Dedifferentiated amniotic fluid mesenchymal stem cell (primary cell): ENCODE results near the gene GLP2R.
"Not testable (repeated sequence)": the region's sequence is repeated elsewhere in the genome, so short reads cannot be mapped to it uniquely, and the experiment has no call there.

Experiments used
- DNase-seq: peaks from one replicate; pipeline ENCODE4 v3.0.0-alpha.2; 2016; ENCODE audit errors: extremely low spot score

Gene GLP2R

DNA sequence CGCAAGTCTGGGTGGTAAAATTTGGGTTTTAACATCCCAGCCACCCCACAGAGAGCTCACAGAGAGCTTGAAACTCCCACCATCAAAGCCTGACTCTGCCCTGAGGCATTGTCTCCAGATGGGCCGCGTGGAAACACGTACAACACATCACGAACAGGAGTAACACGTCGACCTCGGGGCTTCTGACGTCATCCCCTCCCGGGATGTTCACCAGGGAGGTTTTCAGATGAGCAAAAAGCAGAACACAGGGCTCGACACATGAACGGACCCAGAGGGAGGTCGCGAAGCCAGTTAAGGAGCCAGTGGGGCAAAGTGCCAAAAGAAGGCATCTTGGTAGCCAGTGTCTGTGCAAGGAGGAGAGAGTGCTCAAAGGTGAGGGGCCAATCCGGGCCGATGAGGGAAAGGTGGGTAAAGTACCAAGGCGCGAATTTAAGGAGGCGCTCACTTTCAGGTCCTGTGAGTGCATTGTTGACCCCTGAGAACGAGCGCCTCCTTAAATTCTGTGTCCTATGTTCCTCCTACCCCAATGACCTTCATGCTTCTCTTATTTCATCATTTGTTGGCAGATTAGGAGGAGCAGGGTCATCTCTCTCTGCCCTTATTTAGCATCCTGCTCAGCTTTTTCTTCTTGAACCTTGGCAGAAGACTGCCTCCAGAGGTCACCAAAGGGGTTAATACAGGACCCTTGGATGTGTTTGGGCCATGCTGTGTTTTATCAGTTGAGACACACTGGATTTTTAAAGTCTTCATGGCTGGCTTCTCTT, 73.7 kb downstream of the GLP2R start:
- DNase-seq, result no peak

DNA sequence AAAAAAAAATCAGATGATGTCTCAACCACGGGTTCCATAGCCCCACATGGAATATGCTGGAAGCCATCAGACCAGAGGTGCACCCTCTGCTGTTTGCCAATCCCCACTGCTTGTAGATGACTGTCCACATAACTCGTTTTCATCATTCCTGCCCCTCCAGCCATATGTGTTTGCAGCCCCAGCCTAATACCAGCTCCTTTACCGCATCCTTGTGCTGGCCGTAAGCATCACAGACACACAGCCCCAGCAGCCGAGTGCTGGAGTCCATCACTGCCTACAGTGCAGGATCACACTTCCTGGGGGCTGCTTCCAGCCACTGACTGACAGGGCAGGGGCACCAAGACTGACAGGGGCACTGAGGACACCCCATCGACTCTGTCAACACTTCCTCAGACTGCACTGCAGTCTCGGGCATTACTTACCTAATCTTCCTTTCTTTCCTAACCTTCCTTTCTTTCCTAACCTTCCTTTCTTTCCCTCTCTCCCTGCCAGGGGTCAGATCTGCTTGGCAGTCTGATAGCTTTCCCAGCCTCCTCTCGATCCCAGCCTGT, 74.4 kb downstream of the GLP2R start:
- DNase-seq, result no peak

DNA sequence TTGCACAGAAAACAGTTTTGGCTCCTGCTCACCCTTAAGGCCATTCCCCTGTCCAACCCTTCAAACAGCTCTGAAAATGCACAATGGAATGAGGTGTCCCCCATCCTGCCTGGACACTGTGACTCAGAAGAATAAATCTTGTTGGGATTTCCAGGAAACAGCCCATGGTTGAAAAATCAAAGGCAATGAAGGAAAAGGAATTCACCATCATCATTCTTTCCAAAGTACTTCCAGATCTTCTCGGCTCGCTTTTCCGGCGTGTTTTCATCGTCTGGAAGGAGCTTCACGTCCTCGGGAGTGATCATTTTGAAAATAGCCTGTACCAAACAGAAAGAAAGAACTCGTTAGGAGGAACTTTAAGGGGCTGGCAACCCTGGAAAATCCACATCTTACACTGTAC, 75.1 kb downstream of the GLP2R start:
- peak; percentile 36 for DNase-seq

DNA sequence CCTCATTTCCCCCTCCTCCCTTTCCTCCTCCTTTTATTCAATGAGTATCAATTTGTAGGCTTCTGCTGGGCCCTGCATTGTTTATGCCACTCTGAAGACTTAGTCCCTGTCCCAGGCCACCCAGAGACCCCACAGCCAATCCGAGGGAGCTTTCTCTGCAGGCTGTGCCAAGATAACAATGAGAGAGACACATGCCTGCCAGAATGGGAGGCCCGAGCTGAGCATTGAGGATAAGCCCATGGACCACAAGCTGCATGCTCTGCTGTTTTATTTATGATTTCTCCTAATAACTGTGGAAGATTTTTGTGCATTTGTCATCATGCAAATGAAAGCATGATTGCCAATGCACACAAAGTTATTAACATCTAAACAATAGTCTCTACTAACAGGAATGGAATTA, 76.4 kb downstream of the GLP2R start:
- no peak for DNase-seq

DNA sequence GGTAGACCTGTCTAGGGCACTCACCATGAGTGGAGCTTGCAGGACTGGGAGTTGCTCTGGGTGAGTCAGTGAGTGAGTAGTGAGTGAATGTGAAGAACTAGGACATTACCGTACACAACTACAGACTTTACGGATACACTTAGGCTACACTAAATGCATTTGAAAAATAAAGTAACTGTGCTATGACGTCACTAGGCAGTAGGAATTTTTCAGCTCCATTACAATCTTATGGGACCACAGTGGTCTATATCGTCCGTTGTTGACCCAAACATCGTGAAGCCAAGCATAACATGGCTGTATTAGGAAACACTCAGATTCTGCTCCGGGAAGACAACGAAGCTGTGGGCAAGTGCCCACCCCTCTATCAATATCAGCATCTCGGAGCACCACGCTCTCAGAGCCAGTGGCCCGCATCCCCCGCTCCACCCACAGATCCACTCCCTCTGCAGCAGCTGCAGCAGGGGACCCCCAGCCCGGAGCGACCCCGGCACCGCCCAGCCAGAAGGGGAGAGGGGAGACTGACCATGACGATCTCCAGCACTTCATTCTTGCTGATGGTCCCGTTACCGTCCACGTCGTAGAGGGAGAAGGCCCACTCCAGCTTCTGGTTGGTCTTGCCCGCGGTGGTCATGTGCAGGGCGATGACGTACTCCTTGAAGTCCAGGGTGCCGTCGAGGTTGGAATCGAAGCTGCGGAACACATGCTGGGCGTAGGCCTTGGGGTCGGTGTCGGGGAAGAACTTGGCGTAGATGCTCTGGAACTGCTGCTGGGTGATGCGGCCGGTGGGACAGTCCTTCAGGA, 78.8 kb downstream of the GLP2R start:
- DNase-seq, result no peak

DNA sequence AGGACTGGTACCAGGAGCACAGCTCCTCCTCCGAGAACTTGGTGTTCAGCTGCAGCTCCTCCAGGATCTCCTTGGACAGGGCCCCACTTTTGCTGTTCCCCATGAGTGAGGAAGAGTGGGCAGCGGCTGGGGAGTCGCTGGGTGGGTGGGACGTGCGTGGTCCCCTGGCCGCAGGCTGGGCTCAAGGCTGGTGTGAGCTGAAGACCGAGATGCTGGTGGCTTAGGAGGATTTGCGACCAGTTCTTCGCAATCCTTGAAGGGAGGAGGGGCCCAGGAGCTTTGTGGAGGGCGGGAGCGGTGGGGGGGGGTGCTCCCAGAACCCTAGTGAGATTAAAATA, 79.3 kb downstream of the GLP2R start, which contains the start of gene RCVRN:
Gene RCVRN (minus strand): TSS at position 194 of the 338 bp plus-strand sequence. CDS start 91 bp downstream, at position 103.
- no peak for DNase-seq

DNA sequence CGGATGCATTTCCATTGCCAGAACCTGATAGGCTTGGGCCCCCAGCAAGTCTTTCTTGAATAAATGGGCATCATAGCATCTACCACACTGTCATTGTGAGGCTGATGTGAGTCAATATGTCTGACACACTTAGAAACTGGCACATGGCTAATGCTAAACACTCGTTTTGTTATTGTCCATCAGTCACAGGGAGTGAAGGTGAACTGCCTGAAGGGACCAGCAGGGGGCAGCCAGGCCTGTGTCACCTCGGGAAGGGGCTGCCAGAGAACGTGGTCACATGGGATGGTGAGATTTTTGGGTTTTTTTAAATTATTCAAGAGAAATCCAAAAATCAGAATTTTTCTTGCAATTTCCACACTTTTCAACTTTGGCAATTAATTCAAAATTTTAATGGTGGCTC, 80.2 kb downstream of the GLP2R start:
- no peak for DNase-seq

DNA sequence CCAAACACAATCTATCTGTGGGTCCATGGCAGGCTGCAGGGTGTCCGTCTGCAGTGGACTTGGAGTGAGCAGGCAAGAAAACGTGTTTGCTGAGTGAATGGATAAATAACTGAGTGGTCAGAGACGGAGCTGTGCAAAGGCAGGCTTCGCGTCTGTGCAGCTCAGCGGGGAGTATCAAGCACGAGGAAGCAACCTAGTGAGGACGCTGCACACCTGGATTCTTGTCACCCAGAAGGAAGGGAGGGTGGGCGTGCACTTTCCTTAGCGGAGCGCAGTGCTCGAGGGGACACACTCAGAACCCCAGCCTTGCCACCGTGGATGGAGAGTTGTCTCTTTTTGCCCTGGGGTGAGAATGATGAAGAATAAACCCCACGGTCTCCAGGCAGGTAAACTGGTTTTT, 80.9 kb downstream of the GLP2R start:
- no peak for DNase-seq

DNA sequence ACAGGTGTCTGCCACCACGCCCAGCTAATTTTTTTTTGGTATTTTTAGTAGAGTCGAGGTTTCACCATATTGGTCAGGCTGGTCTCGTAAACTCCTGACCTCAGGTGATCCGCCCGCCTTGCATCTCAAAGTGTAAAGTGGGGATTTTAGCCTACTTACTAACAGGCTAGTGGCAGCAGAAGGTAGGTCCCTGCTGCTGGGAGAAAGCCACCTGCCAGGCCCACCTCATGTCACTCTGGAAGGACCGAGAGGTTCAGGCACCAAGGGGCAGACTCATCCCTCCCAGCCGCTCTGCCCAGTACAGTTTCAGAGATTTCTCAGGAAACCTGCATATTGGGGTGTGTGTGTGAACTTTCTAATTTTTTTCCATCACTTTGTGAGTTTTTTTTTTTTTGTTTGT, 81.4 kb downstream of the GLP2R start:
- DNase-seq, result no peak

DNA sequence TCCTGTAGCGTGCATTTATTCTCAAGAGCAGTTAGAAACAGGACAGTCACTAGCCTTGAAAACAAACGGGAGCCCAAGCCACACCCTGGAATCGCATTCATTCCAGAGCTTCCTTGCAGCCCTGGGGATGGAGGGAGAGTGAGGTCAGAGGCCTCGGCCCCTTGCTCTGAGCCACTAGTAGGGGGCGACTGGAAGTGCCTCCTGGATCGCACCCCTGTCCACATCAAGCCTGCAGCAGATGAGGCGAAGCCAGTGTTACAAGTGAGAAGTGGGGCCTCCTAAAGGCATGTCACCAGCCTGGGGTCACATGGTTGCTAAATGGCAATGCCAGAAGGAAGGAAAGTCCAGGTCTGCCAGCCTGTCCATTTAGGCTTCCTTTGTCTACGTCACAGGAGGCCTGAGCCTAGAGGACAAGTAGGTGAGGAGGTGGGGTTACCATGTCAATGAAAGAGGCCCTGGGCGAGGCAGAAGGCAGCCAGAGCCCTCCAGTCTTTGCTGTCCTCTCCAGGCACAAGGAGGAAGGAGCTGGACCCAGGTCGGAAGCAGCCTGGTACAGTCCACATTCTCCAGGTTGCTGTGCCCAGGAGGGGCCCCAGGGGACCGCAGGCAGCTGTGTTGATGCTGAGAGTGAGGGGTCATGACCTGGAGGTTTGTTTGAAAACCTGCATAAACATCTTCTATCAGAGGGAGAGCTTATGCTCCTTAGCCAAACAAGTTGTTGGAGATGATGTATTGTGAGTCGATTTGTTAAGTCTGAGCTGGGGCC, 82.3 kb downstream of the GLP2R start:
- DNase-seq, result no peak

DNA sequence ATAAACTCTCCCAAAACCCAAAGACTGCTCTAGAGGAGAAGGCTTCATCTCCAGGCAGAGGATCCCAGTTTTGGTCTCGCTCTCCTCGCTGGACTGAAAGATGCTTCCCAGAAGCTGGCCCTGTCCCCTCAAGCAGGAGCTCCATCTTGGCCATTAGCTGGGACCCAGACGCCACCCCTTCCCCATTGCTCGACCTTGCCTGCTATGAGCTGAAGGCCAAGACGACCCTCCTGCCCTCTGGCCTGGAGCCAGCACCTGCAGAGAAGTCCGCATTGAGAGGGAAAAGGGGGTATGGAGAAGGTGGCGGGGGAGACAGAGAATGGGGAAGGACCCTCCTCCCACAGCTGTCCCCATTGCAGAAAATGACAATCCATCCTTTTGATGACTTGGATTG, 82.9 kb downstream of the GLP2R start:
- DNase-seq, result no peak

DNA sequence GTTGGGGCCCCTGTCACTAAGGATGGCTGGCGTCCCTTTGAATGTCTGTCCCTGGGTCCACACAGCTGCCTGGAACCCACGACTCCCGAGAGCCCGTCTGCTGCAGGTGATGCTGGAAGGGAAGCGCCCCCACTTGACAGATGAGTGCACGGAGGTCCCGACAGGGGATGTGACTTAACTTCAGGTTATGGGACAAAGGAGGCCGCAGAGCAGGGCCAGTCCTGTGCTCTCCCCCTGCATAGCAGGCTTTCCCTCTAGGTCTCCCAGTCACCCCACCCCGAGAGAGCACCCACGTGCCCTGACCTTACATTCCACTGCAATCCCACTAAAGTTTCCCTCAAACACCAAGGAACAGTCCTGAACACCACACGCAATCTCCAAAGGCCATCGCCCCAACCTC, 85.4 kb downstream of the GLP2R start:
- DNase-seq, result no peak

DNA sequence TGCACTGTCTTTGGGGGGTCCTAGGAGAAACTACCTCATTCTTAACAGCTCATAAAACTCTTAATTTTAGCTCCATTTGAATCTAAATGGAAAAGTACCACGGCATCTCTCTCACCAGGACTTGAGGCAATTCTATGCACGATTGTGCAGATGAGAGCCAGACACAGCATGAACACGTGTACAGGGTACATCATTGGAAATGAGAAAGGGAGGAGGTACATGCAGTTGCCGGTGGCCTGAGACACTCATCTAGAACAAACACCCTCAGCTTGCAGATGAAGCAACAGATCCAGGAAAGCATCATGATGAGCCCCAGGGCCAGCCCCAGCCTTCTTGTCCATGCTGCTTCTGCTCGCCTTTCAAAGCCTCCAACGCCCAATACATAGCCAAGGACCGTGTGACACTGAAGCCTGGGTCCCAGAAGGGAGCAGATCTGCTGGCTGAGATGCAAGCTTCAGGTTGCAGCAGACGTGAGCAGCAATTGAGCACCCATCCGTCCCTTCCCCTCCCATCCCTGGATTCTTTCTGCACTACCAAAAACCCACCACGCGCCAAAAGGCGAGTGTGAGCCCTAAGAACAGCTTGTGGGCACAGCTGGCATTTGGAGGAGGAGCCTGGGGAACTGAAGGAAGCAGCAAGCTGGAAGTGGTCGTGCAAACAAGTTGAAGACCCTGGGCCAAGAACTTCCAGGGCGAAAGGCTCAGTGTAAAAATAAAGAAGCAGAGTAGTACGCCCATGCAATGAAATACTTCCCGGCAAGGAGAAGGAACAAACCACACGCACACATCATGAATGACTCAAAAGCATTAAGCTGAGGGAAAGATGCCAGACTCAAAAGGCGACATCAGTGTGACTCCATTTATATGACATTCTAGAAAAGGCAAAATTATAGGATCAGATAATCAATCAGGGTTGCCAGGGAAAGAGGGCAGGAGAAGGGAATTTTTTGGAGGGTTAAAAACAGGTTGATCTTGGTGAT, 86.7 kb downstream of the GLP2R start:
- DNase-seq, result no peak

DNA sequence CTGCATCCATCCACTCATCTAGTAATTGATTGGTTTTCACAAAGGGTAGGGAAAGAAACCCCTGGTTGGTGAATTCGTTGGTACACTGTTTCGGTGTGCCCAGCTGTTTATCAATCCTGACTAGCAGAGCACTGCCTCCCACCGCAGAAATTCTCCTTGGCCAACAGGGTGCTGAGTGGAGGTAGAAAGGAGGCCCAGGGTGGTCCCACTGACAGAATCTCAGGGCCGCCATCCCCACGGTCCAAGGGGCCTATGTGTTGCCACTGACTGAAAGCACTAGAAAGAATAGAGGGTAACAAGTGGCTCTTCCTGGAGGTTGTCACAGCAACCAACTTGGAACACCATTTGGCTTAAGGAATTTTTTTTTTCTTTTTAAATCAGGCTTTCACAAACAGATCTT, 87.8 kb downstream of the GLP2R start:
- no peak for DNase-seq

DNA sequence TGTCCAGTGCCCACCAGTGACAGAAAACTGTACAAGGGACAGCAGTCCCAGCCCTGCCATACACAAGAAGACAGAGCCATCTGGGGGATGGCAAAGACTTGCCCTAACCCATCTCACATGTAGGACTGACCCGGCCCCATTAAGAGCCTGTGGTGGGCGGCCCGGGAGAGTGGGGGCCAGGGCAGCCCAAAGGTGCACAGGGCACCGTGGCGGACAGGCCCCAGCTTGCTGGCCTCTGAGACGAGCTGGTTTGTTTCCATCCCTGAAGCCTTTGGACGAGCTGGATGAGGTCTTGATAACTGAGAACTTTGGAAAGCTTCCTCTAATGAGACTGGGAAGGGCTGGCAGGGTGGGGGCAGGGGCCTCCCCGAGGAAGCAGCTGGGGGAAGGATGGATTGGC, 90.4 kb downstream of the GLP2R start:
- no peak for DNase-seq

DNA sequence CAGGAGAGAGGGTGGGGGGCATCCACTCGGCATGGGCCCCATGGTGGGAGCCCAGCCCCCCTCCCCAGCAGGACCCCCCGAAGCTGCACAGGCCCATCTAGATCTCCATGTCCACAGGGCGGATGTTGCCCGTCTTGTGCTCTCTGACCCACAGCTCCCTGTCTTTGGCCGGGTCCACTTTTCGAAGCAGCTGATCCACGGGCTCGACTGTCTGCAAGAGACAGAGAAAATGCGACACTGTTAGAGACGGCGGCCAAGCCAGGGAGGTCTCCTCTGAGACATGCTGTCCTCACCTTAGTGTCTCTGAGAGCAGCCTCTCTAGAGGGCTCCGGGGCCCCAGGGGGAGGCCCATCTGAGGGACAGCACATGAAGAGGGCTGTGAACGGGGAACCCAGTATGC, 91.4 kb downstream of the GLP2R start:
- DNase-seq, result no peak

DNA sequence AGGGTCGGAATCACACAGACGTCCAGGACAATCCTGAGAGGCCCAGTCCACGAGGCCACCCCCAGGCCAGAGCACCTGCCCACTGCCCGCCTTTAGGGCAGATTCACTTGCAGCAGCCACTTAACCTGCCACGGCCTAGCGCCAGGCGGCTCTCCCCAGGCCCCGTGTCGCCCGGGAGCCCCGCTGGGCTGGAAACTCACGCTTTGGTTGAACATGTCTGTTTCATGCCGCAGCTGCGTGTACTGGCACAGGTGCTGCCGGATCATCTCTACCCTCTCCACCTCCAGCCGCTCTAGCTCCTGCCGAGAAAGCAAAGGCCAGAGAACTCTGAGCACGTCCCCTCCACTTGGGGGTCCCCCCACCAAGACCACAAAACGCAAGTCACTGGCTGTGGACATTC, 92.1 kb downstream of the GLP2R start:
- DNase-seq, result no peak

DNA sequence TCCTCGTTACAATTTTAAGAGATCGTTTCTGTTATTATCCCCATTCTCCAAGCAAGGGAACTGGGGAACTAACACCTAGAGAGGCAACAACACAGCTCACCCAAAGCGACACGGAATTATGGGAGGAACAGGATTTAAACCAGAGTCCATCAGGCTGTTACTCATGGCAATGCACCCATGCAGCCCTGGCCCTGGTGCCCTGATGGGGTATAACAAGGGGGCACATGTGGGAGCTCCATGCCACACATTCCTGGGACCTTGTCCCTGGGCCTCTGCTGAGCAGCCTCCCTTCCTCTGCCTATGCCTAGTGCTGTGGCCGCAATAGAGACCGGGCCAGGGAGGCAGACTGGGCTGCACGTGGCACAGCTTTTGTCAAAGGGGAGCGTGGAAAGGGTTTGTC, 92.6 kb downstream of the GLP2R start:
- DNase-seq, result no peak

DNA sequence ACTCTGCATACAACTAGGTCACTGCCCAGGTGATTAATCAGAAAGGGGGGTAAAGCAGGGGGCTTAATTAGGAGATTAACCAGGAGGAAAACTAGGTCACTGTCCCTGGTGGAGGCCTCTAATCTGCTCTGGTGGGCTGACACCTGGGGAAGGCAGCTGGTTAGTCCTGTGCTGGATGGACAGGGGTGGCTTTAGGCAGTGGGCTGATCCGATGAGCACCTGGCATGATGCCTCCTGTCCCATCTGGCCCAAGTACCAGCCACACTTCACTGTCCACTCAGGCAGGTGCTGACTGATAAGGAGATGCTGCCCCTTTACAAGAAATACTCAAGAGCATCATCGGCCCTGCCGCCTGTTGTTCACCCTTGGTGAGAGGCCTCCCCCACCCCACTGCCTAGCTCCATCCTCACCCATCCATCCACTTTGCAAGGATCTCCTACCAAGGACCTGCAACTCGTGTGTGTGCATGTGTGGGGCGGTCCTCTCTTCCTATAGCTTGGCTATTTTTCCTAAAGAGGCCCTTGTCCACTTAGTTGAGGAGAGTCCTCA, 93.2 kb downstream of the GLP2R start:
- no peak for DNase-seq

DNA sequence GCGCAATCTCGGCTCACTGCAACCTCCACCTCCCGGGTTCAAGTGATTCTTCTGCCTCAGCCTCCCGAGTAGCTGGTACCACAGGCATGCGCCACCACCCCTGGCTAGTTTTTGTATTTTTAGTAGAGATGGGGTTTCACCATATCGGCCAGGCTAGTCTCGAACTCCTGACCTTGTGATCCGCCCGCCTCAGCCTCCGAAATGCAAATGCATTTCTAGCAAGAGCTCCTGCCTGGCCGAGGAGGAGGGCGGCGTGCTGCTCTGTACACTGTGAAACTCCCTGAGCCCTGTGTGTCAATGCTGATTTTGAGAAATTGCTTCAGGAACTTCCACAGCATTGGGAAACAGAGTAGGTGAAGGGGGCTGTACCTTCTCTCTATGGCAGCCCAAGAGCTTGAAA, 95.5 kb downstream of the GLP2R start:
- DNase-seq, result not testable (repeated sequence)
